HG03460 (cell line): Measurements from ENCODE around the gene CPZ.
"Not testable (repeated sequence)": the region's sequence is repeated elsewhere in the genome, so short reads cannot be mapped to it uniquely, and the experiment has no call there.

ENCODE experiments used
- ATAC-seq: cut with Tn5 transposase; IDR thresholded peaks from one replicate; pipeline ENCODE4 v1.9.1; 2021; ENCODE audit not compliant: unreplicated experiment

Gene CPZ

DNA sequence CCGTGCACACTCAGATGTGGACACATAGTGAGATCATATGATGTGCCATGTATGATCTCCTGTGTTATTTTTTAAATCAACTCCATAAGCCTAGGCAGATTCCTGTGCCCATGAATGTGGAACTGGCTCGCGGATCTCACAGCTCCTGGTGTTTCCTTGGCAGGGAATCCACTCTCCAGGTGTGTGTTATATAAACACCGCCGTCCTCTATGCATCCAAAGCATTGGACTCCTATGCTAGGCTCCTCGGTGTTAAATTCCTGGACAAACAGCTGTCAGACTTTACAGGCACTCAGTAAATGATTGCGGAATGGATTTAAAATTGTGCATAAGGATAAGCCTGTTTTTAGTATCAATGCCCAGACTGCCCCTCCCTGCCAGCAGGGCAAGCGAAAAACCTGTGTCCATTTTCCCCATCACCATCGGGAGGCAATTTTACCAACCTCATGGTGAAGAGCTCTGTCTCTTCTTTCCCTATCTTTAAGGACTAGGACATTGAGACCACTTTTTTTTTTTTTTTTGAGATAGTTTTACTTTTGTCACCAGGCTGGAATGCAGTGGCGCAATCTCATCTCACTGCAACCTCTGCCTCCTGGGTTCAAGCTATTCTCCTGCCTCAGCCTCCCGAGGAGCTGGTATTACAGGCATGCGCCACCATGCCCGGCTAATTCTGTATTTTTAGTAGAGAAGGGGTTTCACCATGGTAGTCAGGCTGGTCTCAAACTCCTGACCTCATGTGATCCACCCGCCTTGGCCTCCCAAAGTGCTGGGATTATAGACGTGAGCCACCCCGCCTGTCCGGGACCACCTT lies 36.0 kb upstream of the CPZ start:
- no peak for ATAC-seq

DNA sequence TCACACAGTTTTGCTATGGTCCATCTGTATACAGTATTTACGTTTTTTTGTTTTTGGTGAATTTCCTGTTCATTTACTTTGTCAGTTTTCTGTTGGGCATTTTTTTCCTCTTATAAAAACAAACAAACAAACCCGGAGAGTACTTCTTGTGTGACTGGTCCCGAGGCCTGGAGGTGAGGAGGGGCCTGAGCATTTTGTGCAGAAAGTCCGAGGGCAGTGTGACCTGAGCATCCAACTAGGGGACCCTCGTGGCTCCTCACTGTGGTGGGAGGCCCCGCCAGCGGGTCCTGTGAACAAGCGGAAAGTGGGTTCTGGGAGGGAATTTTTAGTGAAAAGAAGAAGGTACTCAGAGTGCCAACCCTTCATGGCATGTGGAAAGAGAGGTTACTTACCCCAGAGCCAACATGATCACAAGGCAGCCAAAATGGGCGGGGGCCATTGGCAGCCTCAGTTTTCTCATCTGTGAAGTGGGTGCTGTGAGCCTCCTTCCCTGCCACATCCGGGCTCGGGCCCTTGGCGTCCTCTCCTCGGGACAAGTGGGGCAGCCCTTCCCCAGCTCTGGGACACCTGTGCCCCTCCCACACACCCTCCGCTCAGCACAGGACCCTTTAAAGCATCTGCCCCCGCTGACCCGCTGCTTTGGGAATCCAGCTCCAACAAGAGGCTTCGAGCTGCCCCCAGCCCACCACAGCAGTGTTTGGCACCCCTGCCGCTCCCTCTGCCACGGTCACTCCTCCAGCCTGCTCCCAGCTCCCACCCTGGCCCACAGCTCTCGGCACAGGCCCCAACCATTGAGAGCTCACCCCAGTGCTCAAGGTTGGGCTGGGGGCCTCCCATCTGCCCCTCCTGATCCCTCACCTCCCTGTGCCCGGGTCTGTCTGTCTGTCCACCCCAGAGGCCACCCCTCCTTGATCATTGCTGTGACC lies 35.2 kb upstream of the CPZ start:
- ATAC-seq = no peak

DNA sequence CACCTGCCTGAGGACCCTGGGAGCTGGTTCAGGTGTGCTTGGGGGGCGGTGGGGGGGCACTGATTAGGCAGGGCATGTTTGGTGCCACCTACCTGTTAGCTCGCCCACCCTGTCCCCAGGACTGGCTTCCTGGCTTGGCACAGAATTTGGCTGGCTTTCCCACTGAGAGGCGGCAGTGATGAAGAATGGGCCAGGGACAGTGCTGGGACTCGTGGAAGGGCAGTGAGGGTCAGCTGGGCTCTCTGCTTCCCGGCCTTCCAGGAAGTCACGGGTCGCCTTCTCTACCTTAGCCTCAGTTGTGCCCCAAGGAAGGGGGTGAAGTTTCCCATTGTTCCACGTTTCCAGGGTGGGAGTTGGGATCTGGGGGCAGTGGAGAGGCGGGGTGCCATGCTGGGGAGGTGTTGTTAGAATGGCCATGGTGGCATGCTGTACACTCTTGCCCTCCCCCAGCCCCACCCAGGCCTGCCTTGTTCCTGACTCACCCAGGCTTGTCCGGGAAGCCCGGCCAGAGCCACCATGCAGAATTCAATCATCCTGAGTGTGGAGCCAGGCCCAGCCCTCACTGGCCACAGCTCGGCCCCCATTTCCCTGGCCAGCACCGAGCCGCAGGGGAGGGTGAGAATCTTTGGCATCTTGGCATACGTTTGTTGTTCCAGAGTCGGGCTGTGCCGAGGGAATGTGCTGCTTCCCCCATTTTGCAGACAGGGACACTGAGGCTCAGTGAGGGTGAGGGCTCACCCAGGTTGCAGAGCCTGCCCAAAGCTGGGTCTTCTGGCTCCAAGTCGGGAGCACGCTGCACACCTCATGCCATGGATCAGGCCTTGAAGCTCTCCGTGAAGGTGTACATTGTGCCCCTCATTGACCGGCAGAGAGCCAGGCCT lies 34.2 kb upstream of the CPZ start:
- no peak for ATAC-seq

DNA sequence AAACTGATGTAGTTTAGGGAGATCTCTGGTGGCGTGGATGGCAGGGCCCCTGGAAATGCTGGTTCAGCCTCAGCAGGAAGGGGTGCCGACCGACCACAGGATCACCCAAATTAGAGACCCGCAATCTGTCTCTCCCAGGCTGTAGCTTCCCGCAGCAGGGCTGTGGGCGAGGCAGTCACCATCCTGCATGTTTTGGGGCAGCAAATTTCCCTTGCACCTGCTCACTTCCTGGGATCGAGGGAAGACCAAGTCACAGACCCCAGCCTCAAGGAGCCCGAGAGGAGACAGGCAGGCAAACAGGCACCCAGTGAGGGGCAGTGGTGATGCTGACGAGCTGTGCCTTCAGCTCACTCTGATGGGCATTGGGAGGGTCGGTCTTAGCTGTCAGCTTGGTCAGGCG lies 33.6 kb upstream of the CPZ start:
- no peak for ATAC-seq

DNA sequence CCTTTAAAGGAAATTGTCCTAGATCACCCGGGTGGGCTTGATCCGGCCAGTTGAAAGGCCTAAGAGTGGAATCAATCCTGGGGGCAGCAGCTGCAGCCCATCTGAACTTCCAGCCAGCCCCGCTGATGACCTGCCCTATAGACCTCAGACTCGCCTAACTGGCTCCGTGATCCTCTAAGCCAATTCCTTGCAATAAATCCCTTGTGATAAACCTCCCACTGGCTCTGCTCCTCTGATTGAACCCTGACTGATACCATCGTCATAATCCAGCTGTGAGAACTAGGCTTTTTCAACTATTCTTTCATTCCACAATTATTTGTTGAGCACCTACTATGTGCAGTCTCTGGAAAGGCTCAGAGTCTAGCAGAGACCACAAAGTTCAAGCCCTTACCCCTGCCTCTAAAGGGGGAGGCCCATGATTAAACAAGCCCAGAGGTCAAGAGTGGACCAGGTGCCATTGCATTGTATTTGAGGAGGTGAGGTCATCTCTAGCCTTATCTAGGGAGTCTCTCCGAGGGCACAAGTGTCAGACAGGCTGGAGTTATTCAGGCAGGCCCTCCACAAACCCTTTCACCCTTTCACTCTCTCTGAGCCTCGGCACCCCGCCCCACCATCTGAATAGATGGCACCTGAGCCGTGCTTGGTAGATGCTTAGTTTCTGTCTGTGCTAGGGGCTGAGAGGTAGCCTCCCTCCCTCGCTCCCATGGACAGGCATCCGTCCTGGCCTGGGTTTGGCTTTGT lies 32.9 kb upstream of the CPZ start:
- ATAC-seq = no peak

DNA sequence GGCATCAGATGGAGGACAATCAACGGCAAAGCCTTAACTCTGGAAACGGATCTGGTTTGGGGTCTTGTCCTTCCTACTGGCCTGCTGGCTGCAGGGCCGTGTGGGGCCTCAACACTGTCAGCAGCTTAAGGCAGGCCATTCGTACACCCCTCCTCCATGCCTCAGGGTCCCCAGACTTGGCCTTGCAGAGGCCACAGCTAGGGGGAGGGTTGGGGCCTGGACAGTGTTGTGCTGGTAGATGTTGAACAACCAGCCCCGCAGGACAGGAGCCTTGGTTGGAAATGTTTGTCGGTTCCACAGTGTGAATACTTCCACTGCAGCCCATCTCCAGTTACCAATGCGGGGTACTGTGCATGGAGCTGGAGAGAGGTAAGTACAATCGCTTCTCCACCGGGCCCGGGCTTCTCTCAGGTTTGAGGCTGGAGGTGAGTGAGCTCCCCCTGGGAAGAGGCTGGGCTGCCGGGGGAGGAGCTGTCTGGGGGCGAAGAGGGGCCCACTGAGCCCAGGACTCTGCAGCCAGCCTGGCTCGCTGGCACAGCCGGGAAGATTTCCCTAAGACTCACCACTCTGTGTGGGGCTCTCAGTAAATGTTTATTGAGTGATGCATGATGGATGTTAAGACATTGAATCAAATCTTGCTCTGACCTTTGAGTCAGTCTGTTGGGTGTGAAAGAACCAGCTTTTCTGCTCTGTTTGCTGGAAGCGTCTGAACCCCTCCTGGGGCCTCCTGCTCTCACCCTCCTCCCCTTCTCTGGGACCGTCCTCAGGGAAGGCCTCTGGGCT lies 32.1 kb upstream of the CPZ start:
- no peak for ATAC-seq

DNA sequence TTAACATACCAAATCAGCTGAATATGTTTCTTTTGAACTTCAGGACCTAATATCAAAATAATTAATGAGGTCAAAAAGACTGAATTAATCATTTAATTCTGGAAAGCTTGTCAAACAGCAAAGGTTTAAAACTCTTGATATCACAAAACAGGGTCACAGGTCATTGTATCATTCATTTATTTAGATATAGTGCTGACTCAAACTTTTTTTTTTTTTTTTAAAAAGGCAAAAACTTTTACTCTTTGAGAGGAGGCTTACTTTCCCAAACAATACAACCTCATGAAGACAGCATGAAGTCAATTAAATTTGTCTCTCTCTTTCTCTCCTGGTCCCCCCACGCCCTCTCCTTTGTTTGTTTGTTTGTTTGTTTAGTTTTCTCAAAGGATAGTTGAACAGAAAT lies 28.0 kb upstream of the CPZ start:
- no peak for ATAC-seq

DNA sequence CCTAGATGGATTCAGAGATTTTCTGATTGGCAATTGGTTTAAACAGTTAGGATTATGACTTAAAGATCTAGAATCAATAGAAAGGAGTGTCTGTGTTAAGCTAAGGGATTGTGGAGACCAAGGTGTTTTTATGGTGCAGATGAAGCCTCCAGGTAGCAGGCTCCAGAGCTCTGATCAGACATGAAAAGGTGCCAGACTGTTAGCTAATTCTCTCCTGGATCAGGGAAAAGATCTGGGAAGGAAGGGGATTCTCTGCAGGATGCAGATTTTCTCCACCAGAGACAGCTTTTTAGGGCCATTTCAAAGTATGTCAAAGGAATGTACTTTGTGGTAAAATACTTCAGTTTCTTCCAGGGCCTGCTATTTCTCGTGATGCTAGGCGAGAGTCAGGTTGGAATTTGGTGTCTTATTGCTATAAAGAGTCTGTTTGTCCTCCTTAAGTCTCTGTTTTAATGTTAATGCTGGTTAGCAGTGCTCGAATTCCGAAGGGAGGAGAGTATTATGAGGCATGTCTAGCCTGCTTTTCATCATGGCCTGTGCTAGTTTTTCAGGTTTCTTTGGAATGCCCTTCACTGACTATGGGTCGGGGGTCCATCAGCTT lies 24.4 kb upstream of the CPZ start:
- ATAC-seq = no peak

DNA sequence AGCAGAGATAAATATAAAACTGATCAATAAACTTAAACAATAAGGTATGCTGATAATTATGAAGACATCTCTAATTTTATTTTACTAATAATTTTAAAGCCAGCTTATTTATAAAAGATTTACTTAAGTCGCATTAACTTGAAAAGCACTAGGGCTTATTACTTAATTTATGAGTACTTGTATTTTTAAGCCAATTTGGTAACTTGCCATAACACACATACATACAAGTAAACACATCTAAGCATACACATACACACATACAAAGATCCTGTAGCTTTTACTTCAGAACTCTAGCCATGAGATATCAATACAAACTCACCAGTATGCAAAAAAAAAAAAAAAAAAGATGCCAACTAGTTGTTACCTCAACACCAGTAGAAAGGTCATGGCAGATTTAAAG lies 22.4 kb upstream of the CPZ start:
- ATAC-seq = no peak

DNA sequence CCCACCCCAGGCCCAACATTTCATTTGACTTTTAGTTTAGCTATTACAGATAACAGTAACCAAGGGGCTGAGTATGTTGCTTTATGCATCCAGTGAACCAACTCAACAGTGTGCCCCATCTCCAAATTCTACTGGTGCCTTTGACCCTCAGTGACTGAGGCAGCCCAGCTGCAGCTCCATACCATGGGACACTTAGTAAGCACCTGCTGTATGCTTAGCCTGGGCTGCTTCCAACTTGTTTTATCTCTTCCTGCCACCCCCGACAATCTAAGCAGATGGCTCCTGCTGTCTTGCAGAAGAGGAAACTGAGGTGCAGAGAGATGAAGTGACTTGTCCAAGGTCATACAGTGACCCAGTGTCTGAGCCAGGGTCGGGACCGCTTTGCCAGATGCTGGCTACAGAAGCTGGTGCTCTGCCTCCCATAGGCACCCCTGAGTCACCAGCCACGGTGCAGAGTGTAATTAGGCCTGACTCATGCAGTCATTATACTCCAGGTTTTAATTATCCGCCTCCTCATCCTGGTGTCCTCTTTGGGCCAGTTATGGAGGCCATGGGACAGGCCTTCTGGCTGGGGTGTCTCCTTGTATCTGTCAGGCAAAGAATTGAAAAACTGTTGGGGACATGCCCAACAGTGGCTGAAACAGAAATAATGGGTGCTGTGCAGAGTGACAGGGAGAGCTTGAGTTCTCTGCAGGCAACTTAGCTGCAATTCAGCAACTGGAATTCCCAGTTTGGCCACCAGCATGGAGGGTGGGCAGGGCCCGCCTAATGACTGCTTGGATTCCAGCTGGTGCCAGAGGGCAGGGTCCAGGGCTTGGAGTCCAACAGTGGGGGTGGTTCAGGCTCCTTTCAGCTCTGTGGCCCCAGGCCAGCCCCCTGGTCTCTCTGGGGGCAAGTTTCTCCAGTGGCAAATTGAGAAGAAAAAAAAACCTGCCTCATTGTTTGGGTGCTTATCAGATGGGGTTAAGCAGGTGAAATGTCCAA lies 20.6 kb upstream of the CPZ start:
- ATAC-seq = no peak

DNA sequence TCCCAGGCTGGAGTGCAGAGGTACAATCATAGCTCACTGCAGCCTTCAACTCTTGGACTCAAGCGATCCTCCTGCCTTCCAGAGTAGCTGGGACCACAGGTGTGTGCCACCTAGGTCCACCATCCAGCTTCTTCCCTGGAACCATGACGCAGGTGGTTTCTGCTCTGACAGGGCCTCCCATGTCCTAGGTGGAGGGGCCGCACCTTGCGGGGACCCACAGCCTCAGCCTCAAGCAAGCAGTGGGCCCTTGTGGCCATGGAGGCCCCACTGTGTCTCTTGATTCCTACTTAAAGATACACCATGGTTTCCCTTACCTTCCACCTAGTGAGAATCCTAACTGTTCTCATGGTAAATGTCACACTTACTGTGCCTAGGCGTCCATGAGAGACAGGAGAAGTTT lies 19.3 kb upstream of the CPZ start:
- ATAC-seq = no peak

DNA sequence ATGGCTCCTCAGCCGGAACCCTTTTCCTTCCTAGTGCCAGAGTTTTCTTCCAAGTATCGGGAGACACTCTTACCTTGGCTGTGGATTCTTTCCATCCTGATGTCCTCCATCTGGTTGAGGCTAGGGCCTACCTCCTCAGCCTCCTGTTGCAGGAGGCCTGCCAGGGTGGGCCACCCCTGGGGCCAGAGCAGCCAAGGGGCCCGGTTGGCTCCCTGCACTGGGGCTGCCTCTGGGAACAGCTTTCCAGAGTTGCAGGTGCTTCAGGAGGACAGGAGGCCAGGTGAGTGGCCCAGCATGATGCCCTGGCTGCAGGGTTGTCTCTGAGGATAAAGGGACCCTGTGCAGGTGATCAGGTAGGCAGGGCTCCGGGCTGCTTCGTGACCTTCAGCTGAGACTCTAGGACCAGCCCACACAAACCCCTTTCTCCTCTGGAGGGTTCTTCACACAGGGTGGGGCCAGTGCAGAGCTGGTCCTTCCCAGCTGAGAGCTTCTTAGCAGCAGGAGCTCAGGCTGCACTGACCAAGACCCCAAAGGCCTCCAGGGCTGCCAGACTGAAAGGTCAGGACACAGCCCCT lies 17.7 kb upstream of the CPZ start:
- no peak for ATAC-seq

DNA sequence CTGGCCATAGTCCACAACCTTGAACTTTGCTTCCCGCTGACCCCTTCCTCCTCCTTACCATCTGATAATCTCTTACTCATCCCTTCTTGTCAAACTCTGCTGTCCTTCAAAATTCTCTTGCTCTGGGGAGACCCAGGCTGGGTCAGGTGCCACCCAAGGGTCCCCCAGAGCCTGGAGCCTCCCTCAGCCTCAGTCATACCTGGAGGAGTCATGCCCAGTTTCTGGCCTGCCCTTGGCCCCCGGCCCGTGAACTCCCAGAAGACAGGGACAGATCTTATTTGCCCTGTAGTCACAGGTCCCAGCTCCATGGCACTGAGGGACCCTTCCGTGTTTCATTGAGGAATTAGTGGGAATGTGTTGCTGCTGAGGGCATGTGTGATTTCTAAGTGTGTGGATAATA lies 17.1 kb upstream of the CPZ start:
- ATAC-seq = no peak

DNA sequence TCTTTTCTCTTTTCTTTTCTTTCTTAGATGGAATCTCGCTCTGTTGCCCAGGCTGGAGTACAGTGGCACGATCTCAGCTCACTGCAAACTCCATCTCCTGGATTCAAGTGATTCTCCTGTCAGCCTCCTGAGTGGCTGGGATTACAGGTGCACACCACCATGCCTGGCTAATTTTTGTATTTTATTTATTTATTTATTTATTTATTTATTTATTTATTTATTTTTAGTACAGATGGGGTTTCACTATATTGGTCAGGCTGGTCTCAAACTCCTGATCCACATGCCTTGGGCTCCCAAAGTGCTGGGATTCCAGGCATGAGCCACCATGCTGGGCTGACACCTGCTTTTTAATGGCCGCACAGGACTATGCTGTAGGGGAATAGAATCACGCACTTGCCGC lies 16.0 kb upstream of the CPZ start:
- not testable (repeated sequence) for ATAC-seq

DNA sequence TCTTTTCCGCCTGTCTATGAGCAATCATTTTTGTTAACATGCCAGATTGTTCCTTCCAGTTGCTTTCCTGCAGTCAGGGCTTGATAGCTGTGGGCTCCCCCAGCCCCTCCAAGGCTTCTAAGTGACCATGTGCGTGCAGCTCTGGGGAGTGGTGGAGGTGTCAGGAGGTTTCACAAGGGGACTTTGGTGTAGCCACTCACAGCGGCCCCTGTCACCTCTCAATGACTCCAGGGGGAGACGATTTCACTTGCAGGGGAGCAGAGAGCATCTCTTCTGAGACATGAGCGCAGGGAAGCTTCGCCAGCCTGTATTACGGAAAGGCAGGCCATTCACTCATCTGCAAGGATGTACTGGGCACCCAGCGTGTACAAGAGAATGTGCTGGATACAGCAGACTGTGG lies 15.5 kb upstream of the CPZ start:
- ATAC-seq = no peak

DNA sequence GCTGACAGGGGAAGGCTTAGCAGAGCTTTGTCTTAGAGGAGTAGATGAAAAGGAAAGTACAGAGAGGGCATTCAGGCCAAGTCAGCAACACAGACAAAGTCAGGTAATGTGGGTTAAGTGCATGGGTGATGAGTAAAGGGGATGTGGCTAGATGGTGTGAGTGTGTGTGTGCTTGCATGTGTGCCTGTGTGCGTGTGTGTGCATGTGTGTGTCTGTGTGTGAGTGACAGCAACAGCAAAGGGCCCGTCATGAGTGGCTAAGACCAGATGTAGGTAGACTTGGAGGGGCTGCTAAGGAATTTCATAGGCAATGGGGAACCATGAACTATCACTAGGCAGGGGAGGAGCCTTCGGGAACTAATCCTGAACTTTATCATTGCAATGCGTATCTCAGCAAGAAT lies 14.6 kb upstream of the CPZ start:
- no peak for ATAC-seq

DNA sequence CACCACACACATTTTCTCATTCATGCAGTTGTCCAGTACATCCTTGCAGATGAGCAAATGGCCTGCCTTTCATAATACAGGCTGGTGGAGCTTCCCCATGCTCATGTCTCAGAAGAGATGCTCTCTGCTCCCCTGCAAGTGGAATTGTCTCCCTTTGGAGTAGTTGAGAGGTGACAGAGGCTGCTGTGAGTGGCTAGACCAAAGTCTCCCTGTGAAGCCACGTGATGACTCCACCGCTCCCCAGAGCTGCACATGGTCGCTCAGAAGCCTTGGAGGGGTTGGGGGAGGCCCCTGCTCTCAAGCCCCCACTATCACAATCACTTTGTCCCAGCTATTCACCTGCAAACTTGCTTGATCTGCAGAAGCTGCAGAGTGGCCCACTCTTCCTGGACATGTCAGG lies 13.8 kb upstream of the CPZ start:
- no peak for ATAC-seq
